Stimulated activated CD4-positive, alpha-beta T cell treated with anti-CD3 and anti-CD28 coated beads, Interleukin-2, amount 100 ng/mL, for 4 hours (primary cell): Measurements from ENCODE around the gene SARS1.

Experiments used
- DNase-seq: peaks from one replicate; pipeline ENCODE4 v3.0.0-alpha.2; 2020; ENCODE audit warnings: low read depth

The SARS1 gene

DNA sequence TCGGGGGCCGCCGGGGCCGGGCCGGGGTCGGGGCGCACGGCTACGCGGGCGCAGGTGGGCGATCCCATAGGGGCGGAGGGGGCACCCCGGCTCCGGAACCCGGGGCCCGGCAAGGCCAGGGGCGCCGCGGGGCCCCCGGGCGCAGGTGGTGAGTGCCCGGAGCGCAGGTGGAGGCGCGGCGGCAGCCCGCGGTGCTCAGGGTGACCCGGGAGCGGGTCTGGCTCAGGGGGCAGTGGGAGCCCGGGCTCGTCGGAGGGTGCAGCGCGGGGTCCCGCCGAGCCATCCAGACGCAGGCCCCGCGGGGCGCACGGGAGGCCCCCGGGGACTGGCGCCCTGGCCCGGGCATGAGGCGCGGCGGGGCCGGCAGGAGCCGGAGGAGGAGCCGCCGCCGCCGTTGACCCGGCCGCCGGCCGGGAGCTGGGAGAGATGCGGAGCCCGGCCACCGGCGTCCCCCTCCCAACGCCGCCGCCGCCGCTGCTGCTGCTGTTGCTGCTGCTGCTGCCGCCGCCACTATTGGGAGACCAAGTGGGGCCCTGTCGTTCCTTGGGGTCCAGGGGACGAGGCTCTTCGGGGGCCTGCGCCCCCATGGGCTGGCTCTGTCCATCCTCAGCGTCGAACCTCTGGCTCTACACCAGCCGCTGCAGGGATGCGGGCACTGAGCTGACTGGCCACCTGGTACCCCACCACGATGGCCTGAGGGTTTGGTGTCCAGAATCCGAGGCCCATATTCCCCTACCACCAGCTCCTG, 36.1 kb downstream of the SARS1 start:
- DNase-seq: no peak

DNA sequence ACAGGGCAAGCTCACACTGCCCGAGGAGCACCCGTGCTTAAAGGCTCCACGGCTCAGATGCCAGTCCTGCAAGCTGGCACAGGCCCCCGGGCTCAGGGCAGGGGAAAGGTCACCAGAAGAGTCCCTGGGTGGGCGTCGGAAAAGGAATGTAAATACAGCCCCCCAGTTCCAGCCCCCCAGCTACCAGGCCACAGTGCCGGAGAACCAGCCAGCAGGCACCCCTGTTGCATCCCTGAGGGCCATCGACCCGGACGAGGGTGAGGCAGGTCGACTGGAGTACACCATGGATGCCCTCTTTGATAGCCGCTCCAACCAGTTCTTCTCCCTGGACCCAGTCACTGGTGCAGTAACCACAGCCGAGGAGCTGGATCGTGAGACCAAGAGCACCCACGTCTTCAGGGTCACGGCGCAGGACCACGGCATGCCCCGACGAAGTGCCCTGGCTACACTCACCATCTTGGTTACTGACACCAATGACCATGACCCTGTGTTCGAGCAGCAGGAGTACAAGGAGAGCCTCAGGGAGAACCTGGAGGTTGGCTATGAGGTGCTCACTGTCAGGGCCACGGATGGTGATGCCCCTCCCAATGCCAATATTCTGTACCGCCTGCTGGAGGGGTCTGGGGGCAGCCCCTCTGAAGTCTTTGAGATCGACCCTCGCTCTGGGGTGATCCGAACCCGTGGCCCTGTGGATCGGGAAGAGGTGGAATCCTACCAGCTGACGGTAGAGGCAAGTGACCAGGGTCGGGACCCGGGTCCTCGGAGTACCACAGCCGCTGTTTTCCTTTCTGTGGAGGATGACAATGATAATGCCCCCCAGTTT, 36.9 kb downstream of the SARS1 start:
- no peak for DNase-seq

DNA sequence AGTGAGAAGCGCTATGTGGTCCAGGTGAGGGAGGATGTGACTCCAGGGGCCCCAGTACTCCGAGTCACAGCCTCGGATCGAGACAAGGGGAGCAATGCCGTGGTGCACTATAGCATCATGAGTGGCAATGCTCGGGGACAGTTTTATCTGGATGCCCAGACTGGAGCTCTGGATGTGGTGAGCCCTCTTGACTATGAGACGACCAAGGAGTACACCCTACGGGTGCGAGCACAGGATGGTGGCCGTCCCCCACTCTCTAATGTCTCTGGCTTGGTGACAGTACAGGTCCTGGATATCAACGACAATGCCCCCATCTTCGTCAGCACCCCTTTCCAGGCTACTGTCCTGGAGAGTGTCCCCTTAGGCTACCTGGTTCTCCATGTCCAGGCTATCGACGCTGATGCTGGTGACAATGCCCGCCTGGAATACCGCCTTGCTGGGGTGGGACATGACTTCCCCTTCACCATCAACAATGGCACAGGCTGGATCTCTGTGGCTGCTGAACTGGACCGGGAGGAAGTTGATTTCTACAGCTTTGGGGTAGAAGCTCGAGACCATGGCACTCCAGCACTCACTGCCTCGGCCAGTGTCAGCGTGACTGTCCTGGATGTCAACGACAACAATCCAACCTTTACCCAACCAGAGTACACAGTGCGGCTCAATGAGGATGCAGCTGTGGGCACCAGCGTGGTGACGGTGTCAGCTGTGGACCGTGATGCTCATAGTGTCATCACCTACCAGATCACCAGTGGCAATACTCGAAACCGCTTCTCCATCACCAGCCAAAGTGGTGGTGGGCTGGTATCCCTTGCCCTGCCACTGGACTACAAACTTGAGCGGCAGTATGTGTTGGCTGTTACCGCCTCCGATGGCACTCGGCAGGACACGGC, 37.8 kb downstream of the SARS1 start:
- DNase-seq: no peak

DNA sequence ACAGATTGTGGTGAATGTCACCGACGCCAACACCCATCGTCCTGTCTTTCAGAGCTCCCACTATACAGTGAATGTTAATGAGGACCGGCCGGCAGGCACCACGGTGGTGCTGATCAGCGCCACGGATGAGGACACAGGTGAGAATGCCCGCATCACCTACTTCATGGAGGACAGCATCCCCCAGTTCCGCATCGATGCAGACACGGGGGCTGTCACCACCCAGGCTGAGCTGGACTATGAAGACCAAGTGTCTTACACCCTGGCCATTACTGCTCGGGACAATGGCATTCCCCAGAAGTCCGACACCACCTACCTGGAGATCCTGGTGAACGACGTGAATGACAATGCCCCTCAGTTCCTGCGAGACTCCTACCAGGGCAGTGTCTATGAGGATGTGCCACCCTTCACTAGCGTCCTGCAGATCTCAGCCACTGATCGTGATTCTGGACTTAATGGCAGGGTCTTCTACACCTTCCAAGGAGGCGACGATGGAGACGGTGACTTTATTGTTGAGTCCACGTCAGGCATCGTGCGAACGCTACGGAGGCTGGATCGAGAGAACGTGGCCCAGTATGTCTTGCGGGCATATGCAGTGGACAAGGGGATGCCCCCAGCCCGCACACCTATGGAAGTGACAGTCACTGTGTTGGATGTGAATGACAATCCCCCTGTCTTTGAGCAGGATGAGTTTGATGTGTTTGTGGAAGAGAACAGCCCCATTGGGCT, 38.6 kb downstream of the SARS1 start:
- no peak for DNase-seq

DNA sequence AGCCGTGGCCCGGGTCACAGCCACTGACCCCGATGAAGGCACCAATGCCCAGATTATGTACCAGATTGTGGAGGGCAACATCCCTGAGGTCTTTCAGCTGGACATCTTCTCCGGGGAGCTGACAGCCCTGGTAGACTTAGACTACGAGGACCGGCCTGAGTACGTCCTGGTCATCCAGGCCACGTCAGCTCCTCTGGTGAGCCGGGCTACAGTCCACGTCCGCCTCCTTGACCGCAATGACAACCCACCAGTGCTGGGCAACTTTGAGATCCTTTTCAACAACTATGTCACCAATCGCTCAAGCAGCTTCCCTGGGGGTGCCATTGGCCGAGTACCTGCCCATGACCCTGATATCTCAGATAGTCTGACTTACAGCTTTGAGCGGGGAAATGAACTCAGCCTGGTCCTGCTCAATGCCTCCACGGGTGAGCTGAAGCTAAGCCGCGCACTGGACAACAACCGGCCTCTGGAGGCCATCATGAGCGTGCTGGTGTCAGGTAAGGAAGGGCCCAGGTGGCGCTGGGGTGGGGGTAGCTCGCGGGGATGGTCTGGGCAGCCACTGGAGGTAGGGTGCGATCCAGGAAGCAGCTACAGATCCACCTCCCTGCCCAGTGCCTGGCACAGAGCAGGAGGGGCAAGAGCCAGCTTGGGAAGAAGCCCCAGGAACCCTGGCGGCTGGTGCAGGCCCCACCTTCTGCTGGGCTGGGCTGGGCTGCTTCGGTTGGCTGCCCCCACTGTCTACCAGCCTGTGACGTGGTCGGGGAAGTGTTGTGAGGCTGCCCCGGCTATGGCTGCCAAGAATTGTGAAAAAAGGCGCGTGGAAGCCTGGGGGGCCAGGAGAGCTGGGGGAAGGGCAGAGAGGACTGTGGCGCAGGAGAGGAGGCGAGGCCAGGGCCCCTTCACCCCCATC, 39.4 kb downstream of the SARS1 start:
- no peak for DNase-seq

DNA sequence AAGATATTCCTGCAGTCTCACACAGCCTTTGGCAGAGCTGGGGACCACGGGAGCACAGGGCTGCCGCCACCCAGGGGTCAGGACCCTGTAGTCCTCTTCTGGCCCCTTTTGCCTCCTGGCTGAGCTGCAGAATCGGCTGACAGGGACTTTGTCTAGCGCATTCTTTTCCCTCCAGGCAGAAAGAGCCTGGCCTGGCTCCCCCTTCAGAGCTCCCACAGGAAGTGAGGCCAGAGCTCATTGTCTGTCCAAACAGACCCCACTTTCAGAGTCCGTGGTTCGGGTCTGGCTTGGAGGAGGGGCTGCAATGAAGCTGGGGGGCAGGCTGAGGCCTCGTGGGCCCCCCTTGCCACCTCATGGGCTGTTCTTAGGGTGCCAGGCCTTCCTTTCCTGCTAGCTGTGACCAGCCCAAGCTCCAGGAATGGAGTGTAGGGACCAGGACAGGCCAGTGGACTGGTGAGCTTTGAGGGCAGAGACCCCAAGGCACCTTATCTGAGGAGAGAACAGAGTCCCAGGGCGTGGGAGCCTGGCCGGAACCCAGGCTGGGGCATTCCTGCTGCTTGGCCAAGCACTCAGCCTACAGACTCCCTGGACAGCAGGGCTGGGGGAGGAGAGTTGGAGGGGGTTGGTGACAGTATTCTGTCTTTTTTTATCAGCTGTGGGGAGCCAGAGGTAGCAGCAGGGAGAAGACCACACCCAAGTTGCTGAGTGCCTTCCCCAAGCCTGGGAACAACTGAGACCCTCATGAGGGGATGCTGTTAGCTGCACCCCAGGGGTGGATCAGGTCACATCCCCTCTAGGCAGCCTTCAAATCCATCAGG, 40.3 kb downstream of the SARS1 start:
- no peak for DNase-seq

DNA sequence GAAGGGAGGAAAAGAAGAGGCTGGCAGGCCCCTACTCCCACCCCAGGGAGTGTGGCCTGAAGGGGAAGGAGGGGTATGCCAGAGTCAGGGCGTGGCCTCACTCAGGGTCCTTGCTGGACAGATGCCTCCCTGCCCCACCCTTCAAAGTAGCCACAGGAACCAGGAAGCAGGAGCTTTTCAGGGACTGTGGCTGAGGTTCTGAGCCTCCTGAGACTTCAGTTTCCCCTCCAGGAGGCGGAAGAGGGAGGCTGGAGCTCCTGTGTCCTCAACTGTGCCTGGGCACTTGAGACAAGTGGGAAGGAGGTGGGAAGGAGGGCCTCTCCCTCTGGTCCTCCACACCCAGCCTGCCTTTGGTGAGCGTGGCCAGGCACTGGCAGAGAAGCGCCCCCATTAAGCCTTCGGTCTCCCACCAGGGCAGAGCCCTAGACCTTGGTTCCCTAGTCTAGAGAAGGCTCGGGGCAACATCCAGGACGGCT, 40.9 kb downstream of the SARS1 start:
- DNase-seq: no peak

DNA sequence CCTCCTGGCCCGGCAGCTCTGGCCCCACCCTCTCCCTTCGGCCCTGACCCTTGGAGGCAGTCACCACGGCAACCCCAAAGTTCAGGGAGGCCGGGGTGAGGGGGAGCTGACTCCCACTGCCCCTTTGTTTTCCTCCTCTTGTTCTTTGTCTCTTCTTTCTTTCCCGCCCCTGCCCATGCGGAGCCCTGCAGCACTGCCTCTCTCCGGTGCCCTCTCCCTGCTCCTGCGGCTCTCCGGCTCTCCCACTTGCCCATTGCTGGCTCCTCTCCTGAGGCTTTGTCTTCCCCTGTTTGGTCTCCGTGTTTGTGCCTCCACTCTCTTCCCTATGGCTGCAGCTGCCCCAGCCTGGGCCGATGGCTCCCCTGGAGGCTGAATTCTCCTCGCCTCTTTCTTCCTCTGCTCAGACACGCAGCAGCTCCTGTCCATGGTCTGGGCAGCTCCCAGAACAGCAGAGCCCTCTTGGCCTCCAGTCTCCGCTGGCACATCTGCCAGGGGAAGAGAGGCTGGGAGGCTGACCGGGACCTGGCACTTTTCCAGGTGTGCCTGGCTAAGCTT, 41.5 kb downstream of the SARS1 start:
- DNase-seq: no peak

DNA sequence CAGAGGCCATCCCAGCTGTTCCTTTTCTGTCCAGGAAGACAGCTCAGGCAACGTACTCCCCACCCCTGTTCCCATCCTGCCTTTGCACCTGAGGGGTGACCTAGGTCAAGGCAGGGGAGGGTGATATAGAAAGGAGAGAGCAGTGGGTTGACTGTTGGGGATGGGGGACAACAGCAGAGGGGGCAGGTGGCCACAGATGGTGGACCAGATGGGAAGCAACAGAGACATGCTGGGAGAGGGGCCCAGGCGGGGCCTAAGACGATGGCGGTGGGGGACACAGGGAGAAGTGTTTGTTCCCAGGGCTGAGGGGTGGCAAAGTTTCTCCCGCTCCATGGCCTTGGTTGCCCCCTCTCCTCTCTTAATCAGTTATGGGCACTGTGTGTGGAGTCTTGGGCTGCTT, 42.0 kb downstream of the SARS1 start:
- no peak for DNase-seq

DNA sequence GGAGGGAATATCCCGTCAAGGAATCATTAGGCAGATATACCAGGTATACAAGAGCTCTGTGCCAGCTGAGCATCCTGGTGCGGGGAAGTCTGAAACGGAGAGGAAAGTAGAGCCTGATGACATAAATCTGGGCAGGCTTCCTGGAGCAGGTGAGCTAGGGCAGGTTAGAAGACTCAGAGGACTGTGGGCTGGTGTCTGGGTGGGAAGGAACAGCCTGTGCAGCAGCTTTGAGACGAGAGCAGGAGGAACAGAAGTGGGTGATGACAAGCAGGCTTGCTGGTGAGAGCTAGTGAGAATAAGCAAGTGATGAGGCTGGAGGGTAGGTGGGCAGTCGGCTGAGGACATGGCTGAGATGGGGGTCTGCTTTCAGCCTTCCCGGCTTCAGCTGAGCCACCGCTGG, 42.4 kb downstream of the SARS1 start:
- DNase-seq: no peak

DNA sequence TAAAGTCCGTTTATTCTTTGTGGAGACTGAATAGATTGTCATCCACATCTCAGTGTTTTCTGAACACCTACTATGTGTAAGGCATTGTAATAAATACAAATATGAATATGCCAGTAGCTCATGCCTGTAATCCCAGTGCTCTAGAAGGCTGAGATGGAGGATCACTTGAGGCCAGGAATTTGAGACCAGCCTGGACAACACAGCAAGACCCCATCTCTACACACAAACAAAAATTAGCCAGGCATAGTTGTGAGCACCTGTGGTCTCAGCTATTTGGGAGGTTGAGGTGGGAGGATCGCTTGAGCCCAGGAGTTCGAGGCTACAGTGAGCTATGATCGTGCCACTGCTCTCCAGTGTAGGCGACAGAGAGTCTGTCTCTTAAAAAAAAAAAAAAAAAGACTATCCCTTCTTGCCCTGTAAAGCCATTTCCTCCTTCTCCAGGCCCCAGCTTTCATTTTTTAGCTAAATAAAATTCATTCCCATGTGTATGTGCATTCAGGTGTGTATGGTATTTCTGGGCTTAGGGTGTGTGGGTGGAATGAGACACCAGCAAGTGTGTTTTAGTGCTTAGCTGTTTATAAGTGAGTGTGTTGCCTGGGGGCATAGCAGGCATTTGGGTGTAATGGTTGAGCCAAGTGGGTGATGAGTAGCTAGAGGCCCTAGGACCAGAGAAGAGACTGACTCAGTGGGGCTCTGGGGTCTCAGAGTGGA, 43.4 kb downstream of the SARS1 start:
- DNase-seq: no peak

DNA sequence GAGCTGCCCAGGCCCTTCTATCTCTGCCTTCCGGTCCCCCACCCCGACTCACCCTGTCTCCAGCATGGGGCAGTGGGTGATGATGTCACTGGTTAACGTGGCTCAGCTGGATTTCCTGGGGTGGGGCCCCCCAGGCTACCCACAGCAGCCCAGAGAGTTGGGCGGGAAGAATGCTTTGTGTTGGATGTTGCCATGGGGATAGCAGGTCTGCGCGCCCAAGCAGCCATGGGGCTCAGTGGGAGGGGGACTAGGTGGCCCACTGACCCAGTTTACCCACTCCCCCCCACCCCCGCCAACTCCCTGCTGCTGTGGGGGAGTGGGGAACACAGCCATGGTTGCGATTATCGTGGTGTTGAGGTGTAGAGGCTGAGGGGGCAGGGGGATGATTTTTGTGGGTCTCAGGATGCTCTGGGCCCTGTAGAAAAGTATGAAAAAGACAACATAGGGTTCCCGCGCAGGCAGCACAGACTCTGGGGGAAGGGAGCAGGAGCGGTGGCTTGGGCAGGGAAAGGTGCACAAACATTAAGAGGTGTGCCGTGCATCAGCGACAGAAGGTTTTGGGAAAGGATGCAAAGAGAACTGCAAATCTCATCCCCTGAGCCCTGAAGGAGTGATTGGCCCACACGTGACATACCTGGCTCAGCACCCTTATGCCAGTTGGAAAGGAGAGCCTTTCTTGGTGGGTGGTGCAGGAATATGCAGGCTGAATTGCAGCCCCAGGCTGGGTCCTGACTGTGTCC, 44.1 kb downstream of the SARS1 start:
- DNase-seq: no peak

DNA sequence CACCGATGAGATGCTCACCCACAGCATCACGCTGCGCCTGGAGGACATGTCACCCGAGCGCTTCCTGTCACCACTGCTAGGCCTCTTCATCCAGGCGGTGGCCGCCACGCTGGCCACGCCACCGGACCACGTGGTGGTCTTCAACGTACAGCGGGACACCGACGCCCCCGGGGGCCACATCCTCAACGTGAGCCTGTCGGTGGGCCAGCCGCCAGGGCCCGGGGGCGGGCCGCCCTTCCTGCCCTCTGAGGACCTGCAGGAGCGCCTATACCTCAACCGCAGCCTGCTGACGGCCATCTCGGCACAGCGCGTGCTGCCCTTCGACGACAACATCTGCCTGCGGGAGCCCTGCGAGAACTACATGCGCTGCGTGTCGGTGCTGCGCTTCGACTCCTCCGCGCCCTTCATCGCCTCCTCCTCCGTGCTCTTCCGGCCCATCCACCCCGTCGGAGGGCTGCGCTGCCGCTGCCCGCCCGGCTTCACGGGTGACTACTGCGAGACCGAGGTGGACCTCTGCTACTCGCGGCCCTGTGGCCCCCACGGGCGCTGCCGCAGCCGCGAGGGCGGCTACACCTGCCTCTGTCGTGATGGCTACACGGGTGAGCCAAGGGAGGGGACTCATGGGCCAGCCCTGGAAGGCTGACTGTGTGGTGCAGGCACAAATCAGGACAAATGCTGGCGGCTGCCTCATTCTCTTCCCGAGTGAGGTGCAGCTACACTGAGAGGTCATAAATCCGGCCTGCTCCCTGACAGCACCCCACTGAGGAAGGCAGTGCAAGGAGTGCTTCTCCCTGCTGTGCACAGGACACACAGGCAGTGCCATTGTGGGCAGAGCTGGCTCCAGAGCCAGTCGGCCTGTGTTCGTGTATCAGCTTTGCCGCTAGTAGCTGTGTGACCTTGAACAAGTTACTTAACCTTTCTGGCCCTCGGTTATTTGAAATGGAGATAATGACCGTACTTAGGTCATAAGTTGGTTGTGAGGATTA, 45.1 kb downstream of the SARS1 start:
- no peak for DNase-seq

DNA sequence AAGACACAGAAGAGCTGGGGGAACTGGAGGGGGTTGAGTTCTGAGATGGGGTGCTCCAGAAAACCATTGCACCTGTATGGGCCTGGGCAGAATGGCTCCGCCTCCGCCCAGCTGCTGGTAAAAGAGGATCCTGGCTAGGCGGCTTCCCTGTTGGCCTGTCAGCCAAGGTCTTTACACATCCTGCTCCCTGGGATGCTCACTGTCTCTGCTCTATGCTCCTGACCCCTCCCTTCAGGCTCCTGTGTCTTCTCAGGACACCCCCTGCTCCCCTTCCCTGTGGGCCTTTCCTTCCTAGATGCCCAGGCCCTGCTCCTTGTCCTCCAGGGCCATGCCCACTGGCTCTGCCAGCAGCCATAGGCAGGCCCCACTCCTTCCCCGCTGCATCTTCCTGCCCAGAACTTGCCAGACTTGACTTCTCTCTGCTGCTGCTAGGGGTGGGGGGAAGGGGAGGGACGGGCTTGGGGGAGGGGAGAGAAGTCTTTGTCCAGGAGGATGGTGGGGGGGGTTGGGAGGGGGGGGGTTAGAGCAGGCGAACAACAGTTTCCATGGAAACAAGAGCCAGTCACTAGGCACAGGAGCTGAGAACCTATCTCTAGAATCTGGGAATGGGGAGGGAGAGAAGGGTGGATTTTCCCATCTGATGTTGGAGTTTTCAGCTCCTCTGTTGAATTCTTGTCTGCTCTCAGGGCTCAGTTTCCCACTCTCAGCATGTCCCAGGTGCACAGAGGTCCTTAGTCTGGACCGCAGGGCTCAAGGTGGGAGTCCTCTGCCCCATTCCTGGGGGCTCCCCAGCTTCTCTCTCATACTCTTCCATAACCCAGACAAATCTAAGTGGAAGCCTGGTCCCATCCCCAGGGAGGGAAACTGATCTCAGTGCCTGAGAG, 46.2 kb downstream of the SARS1 start:
- DNase-seq: no peak

DNA sequence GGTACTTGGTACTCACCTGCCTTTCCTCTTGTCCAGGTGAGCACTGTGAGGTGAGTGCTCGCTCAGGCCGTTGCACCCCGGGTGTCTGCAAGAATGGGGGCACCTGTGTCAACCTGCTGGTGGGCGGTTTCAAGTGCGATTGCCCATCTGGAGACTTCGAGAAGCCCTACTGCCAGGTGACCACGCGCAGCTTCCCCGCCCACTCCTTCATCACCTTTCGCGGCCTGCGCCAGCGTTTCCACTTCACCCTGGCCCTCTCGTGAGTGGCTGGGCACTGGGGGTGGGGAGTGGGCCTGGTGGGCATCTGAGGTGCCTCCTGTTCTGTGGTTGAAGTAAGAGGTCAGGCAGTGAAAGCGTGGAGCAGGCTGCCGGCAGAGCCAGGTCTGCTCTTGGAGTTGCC, 47.3 kb downstream of the SARS1 start:
- no peak for DNase-seq

DNA sequence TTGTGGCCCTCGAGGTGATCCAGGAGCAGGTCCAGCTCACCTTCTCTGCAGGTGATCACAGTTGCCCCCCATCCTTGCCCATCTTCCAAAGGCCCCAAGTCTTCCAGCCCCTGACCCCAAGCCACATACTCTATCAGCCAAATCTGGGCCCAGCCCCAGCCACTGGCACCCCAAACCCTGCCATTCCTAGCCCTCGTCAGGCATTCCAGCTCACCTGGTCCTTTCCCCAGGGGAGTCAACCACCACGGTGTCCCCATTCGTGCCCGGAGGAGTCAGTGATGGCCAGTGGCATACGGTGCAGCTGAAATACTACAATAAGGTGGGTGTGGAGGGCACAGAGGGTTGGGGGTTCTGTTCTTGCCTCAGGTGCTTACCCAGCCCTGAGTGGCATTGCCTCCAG, 47.9 kb downstream of the SARS1 start:
- no peak for DNase-seq
